ENCODE results near the gene TKTL2.

TKTL2 gene

GRCh38 chr4:163440040-163440439, 33.5 kb downstream of the TKTL2 start:
- no peak for DNase-seq
